HepG2 (cell line): ENCODE measurements around the gene KAZN.

ENCODE experiments used
- LCORL ChIP-seq, 2 experiments: fragments of 450-650 bp in 1 of 2; sonication (generic) in 1 of 2; formaldehyde crosslinking in 1 of 2; IDR thresholded peaks; 2 replicates each; pipeline versions ENCODE4 v1.5.0 to v1.6.1; 2017 to 2020; ENCODE audit warnings: antibody characterized with exemption in 1 of 2, missing genetic modification reagents in 1 of 2
- MAX ChIP-seq: IDR thresholded peaks from 2 replicates; pipeline ENCODE4 v1.6.1; 2012; ENCODE audit warnings: inconsistent platforms
- MED1 ChIP-seq: sonication (generic); formaldehyde crosslinking; IDR thresholded peaks from 2 replicates; pipeline ENCODE4 v1.4.0; 2020; ENCODE audit warnings: missing genetic modification reagents
- MIXL1 ChIP-seq: IDR thresholded peaks from 2 replicates; pipeline ENCODE4 v1.6.1; 2016
- NCOA1 ChIP-seq: sonication (generic); formaldehyde crosslinking; IDR thresholded peaks from 2 replicates; pipeline ENCODE4 v1.9.0; 2021; ENCODE audit warnings: missing genetic modification reagents
- POLR2A ChIP-seq, 2 experiments: IDR thresholded peaks; 2 replicates each; pipeline ENCODE4 v1.6.1; 2011; ENCODE audit warnings: low read depth in 2 of 2, low read length in 2 of 2, mild to moderate bottlenecking in 1 of 2, moderate library complexity in 1 of 2; ENCODE audit not compliant: insufficient read depth in 1 of 2
- SP2 ChIP-seq: sonication (generic); formaldehyde crosslinking; IDR thresholded peaks from 2 replicates; pipeline ENCODE4 v1.5.1; 2020; ENCODE audit warnings: mild to moderate bottlenecking, missing genetic modification reagents
- ZNF256 ChIP-seq: sonication (generic); formaldehyde crosslinking; conservative IDR thresholded peaks from 2 replicates; pipeline ENCODE4 v1.4.0; 2020; ENCODE audit warnings: missing genetic modification reagents

- TF ChIP-seq MIXL1 (CRISPR knock-in tag) = no peak
- no peak for TF ChIP-seq MED1 (CRISPR knock-in tag)
- TF ChIP-seq NCOA1 (CRISPR knock-in tag) = no peak
- TF ChIP-seq LCORL (IDR thresholded peaks at IDR 0.05) = no peak
- no peak for TF ChIP-seq LCORL (CRISPR knock-in tag; IDR thresholded peaks at IDR 0.05)
- no peak for TF ChIP-seq ZNF256 (CRISPR knock-in tag)
- TF ChIP-seq MAX = no peak; the same call in 1 of the 2 replicates
- no peak for TF ChIP-seq SP2 (CRISPR knock-in tag)
- TF ChIP-seq POLR2A (IDR thresholded peaks at IDR 0.05; ENCODE audit: insufficient read depth in 1 of 2, low read depth in 2 of 2, low read length in 2 of 2) = no peak
These were observed 553.4 kb downstream of the KAZN start for GRCh38 chr1:15151871-15152270.
